Endometrial microvascular endothelial cells (primary cell): ENCODE measurements around the gene FNDC3B. TPM values are rescaled to one million over a fixed set of nuclear protein-coding genes. Genes with fewer than 3 reads are reported as not detected.

Experiments
- in situ Hi-C: cut with HindIII; loops from 2 replicates; pipeline ENCODE4 v1.10.0; 2017; ENCODE audit warnings: low sequenced_read_pairs, low pct_unique_long_range_greater_than_20kb; ENCODE audit errors: inconsistent ontology term
- total RNA-seq: library from RNA; depleted of rRNA; stranded (reverse); fragments of >200 nt; gene quantifications from one replicate; pipeline ENCODE4 v1.2.3, GENCODE V29; 2015; ENCODE audit errors: inconsistent ontology term

The FNDC3B gene
- total RNA-seq, 1 donor from 2014 or later = 83.1 TPM

DNA sequence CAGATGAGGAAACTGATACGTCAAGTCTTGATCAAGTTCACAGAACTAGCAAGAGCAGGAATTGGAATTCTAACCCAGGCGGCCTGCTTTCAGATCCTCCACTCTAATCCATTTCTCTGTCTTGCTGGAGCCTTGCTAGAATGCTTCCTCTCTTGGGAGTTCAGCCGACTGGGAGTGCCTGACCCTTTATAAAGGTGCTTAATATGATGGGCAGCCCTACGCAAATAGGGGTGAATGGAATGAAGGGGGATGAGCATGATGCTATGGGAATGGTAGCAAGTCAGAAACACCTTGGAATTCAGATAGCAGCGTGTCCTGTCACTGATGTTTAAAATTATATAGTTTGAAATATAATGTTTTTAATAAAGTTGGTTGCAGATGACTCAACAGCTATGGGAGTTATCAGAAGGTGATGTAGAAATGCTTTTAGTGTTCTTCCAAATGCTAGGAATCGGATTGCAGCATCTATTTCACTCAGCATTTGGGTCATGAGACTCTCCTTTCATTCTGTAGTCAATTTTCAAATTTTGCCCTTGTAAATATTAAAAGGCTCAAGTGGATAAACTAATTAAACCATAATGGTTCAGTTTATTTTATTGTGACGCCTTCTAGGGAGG is 150.7 kb downstream of the FNDC3B start:
- in situ Hi-C loops = no loop called here

DNA sequence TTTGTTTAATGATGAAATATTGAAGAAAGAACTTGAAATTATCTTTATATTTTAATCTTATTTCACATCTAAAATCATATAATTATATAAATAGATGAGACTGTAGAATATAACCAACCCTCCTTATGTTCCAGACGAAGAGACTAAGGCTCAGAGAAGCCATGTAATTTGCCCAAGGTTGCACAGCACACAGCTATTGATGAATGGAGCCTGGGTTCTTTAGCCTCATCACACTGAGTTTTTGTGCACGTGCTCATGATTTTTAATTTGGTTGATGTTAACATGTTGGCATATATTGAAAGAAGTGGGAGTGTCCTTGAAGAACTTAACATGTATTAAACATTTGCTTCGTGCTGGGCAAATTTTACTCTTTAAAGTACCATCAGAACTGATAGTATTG is 151.6 kb downstream of the FNDC3B start:
- in situ Hi-C loops = no loop called here

GRCh38 chr3:172191629-172192028 is 152.3 kb downstream of the FNDC3B start:
- in situ Hi-C loops = no loop called here

- in situ Hi-C loops = no loop called here
Observed at GRCh38 chr3:172192830-172193415, 153.5 kb downstream of the FNDC3B start.

GRCh38 chr3:172193436-172193835 is 154.1 kb downstream of the FNDC3B start:
- in situ Hi-C loops = no loop called here

- in situ Hi-C loops = no loop called here
Observed at GRCh38 chr3:172194702-172195406, 155.5 kb downstream of the FNDC3B start.

- in situ Hi-C loops = no loop called here
Observed at GRCh38 chr3:172195407-172195754, 156.0 kb downstream of the FNDC3B start.

DNA sequence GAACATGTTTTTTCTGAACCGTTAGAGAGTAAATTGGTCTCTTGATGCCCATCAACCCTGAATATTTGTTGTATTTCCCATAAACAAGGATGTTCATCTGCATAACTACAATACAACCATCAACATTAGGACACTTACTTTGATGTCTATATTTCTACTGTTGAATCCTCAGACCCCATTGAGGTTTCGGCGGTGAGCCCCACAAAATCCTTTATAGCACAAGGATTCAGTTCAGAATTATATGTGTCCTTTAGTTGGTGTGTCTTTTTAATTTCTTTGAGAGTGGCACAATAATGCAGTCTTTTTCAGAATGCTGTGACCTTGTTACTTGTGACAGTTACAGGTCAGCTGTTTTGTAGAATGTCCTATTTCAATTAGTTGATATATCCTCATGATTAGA is 158.0 kb downstream of the FNDC3B start:
- in situ Hi-C loops = no loop called here

- in situ Hi-C loops = no loop called here
Observed at GRCh38 chr3:172198428-172198827, 159.1 kb downstream of the FNDC3B start.

DNA sequence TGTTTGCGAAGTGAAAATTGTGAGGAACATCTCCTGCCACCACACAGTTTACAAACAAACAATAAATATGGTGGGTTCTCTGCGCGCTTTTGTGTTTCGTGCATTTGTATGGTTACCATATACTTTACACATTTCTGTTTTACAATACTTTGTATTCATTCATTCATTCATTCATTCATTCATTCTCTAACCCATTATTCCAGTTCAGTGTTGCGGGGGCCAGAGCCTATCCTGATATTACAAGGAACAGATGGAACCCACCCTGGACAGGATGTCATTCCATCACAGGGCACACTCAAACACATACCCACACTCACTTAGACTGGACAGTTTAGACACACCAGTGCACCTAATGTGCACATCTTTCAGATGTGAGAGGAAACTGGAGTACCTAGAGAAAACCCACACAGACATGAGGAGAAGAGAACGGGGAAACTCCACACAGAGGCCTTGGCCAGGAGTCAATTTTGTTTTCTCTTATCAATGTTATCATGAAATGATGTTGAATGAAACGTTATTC is 160.5 kb downstream of the FNDC3B start:
- in situ Hi-C loops = no loop called here

DNA sequence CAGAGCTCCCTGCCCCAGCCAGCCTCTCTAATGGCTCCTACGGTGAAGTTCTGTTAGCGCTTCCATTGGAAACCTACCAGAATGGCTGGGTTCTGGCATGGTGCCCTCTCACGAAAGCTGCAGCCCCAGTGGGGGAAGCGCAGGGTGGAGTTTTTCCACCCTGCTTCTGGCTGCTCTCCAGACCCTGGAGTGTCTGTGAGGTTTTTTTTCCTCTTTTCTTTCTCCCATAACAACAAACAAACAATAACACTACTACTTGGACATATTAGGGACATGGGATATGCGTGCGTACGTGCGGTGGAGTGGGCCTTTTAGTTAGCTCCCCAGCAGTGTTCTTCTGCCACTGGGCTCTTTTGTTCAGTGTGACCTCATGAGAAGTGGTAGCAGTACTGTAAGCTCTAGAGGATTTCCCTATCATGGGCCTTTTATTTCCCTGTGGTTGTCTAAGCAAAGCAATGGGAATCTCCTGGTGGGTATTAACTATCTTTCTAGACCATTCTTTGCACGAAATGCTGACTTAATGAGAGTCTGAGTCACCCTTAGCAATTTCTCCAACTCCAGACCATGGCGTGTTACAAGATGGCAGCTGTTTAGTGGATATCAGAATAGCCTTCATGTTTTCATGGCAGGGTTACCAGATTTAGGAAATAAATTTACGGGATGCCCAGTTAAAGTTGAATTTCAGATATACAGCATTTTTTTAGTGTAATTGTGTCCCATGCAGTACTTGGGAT is 161.9 kb downstream of the FNDC3B start:
- in situ Hi-C loops = no loop called here

- in situ Hi-C loops = no loop called here
Observed at GRCh38 chr3:172201870-172202236, 162.5 kb downstream of the FNDC3B start.

GRCh38 chr3:172202797-172203196 is 163.4 kb downstream of the FNDC3B start:
- in situ Hi-C loops = no loop called here

DNA sequence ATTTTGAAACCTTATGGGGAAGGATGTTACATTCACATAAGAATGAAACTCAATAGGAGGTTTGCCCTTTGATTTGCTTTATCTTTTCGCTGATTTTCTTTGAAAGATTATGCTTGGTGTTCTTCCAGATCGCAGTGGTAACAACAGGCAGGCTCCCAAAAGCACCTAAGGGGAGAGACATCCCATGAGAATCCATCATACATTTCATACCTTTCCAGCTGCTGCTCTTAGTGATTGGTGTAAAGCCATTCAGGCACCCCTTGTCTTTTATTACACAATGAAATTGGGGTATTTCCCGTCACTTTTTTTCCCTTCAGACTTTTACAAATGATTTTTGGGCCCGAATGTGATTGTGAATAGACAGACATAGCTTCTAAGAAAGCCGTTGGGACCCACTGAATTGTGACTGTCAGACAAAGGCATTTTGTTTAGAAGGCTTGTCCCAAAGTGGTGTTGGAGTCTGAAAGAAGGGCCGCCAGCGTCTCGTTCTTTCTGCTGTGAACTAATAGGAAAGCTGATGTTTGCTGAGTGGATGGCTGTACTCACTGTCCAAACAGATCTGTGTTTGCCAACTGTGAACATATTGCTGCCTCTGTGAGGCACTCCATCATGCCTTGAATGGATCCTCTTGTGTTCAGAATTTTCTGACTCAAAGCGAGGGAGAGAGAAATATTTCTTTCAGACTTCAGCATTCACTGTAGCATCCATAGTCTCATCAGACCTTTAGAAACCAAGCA is 164.3 kb downstream of the FNDC3B start:
- in situ Hi-C loops = no loop called here

DNA sequence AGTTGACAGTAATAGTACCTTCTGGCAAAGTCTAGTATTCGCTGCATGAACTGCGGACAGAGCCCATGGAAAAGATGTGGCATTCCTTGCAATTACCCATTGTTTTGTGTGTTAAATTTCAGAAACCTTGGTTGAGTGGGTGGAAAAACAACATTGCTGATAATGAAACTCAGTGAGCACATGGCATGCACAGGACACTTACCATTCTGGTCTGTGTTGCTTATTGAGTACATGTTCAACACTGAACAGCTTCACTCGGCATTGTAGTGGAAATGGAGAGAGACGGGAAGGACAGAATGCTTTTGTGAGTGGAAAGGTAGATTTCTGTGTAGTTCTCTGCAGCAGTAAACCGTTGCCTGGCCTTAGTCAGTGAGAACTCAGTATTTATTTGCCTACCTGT is 165.3 kb downstream of the FNDC3B start:
- in situ Hi-C loops = no loop called here

DNA sequence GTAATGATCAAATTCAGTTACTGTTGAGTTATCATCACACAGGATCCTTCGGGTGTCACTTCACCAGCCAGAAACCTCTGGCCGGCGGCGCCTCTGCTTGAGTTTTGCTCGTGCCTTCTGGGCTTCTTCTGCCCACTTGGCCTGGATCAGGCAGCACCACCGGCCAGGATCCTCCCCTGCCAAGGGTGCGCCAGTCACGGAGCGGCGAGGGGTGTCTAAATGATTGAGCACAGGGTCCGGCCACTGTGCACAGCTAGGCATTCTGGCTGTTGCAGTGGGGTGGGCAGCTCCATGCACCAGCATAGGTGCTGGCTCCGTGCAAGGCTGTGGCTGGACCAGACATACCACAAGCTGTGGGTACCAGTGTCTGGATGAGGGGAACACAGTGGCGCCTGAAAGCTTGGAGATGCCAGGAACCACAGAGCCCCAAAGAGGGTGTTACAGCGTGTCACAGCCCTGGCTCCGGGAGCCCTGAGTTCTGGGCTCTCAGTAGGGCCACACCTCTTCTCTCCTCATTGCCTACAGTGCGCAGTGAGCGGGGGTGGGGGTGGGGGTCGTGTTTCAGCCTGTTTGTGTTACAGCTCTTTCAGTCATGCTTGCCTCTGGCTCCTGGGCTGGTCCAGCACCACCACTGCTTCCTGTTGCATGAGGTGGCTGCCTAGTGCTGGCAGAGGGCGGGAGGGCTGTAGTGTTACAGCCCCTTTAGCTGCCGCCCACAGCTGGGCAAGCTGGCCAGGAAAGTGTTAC is 169.4 kb downstream of the FNDC3B start:
- in situ Hi-C loops = no loop called here

DNA sequence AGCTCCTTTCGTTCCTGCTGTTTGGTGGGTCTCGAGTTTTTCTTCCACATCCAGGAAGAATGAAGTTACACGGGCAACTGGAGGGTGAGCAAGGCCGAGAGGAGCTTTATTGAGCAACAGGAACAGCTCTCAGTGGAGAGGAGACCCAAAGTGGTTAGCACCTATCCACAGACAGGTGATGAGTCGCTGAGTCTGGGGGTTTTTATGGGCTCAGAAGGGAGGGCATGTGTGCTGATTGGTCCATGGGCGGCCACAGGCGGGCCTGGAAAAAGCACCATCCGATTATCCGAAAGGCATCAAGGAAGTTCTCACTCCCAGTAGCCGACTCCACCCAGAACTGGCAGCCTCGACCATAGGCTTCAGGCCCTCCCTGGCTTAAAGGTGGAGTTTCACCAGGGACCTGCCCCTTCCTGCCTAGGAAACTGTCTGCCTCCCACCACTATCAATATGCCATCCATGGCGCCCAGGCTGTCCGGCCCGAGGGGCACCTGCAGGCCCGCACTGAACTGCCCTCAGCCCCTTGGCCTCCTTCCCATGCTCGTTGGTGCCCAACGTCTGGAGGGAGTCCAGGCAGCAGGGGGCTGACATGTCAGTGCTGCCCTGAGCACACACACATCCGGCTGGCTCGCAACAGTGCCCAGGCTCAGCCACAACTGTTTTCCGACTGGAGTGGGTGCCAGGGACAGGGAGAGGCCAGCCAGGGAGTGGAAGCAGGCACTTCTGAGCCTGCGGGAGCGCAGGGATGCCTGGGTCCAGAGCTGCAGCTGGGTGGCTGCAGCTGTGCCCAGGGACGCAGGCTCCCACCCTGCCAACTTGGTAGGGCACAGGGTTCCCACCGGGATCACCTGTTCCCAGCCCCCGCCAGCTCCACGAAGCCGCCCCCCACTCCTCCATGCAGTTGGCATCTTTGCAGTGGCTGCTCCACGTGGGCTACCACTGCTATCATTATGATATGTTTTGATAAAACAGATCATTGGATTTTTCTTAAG is 170.2 kb downstream of the FNDC3B start:
- in situ Hi-C loops = no loop called here
